ENCODE results near the gene HCN3. TPM values are rescaled to one million over a fixed set of nuclear protein-coding genes. Genes with fewer than 3 reads are reported as not detected.
"Not testable (repeated sequence)": the region's sequence is repeated elsewhere in the genome, so short reads cannot be mapped to it uniquely, and the experiment has no call there.

HCN3 gene
- total and polyA plus RNA-seq, 2 of the 8 experiments (the other 6 are each of a cell fraction or from before 2014, with no cell fraction given) = 6.4 to 7.3 TPM

- TF ChIP-seq USF2 (IDR thresholded peaks at IDR 0.05; ENCODE audit: low read length) (no peak), SP1 (IDR thresholded peaks at IDR 0.05; ENCODE audit: low read depth, low read length) (no peak), CTCF (IDR thresholded peaks at IDR 0.05; ENCODE audit: control extremely low read depth in 1 of 3, insufficient read depth in 1 of 3, low read depth in 1 of 3, low read length in 3 of 3) (no peak), CTBP2 (IDR thresholded peaks at IDR 0.05; ENCODE audit: borderline replicate concordance, insufficient read depth, insufficient read length, low read length) (no peak)
Measured at GRCh38 chr1:155228096-155228427, 49.2 kb upstream of the HCN3 start (continued).

- not testable (repeated sequence) for H3K4me1 ChIP-seq (replicated peaks in 1 of 4; ENCODE audit: control insufficient read depth in 3 of 4, insufficient read depth in 4 of 4, low read length in 3 of 4); H3K23ac ChIP-seq (ENCODE audit: insufficient read length); H3K27ac ChIP-seq (ENCODE audit: low read depth, low read length); FAIRE-seq; H2AK5ac ChIP-seq (ENCODE audit: low read depth, low read length); H4K8ac ChIP-seq (ENCODE audit: extremely low read depth, insufficient read depth, low read length); DNase-seq (ENCODE audit: low read depth in 1 of 2, low spot score in 2 of 2); H2BK120ac ChIP-seq (replicated peaks; ENCODE audit: low read depth, low read length); H4K20me1 ChIP-seq (replicated peaks in 1 of 2; ENCODE audit: control insufficient read depth in 1 of 2, insufficient read depth in 2 of 2, low read length in 2 of 2); H3K36me3 ChIP-seq (ENCODE audit: control insufficient read depth in 2 of 4, insufficient read depth in 4 of 4, low read length in 3 of 4); H4K91ac ChIP-seq (replicated peaks; ENCODE audit: insufficient read length, low read length); H3K9ac ChIP-seq (replicated peaks in 1 of 4; ENCODE audit: extremely low read depth in 1 of 4, low read depth in 3 of 4, low read length in 3 of 4); H2BK12ac ChIP-seq (ENCODE audit: low read depth, low read length); H2BK5ac ChIP-seq (ENCODE audit: low read depth, low read length); H3K23me2 ChIP-seq (ENCODE audit: low read depth, low read length); H3K4ac ChIP-seq (replicated peaks; ENCODE audit: insufficient read length, low read depth, low read length); H4K5ac ChIP-seq (ENCODE audit: insufficient read length, low read depth, low read length); H3K79me2 ChIP-seq (ENCODE audit: control insufficient read depth in 1 of 2, insufficient read depth in 2 of 2, low read length in 2 of 2); H3K56ac ChIP-seq (replicated peaks; ENCODE audit: insufficient read length, low read depth, low read length); H2BK15ac ChIP-seq (ENCODE audit: low read length); H3K4me3 ChIP-seq (ENCODE audit: extremely low read depth in 1 of 4, insufficient read depth in 2 of 4, low read depth in 3 of 4, low read length in 4 of 4); H2BK20ac ChIP-seq (ENCODE audit: low read length); H2AFZ ChIP-seq (ENCODE audit: low read length); H3K4me2 ChIP-seq (ENCODE audit: insufficient read depth in 1 of 2, low read depth in 2 of 2, low read length in 2 of 2); H3K18ac ChIP-seq (ENCODE audit: extremely low read depth, low read length); H3K9me3 ChIP-seq (ENCODE audit: insufficient read depth in 2 of 2, low read depth in 1 of 2, low read length in 1 of 2); H3K14ac ChIP-seq (ENCODE audit: insufficient read length); H3K27me3 ChIP-seq (replicated peaks in 1 of 4; ENCODE audit: control insufficient read depth in 3 of 4, extremely low read depth in 1 of 4, insufficient read depth in 3 of 4, low read length in 3 of 4); H3K79me1 ChIP-seq (ENCODE audit: low read depth, low read length)
- WGBS, 2 experiments (ENCODE audit: extremely low coverage in 1 of 2, insufficient coverage in 1 of 2, insufficient read length in 1 of 2, insufficient replicate concordance in 2 of 2, low coverage in 1 of 2, low lambda C conversion rate in 2 of 2, missing lambda C conversion rate in 1 of 2) = 55% methylated on average over 3 of the region's 3 CpGs; no CpG with 5 or more reads in 1 of the 2 experiments
- ChIA-PET CTCF (ENCODE audit: partially characterized antibody) (interaction anchor here (1.9 kb wide), 1 partner anchor 18 kb away, joined by 7 read pairs; no protein-coding TSS in a partner anchor), POLR2A (ENCODE audit: partially characterized antibody) (interaction anchor here (0.7 to 1.2 kb wide), 2 partner anchors 24 to 30 kb away, joined by 3 to 4 read pairs; no protein-coding TSS in a partner anchor)
Measured at GRCh38 chr1:155231302-155231701, 46.0 kb upstream of the HCN3 start.

Measured in H1 (cell line).